ENCODE results near the gene NRROS. TPM values are rescaled to one million over a fixed set of nuclear protein-coding genes. Genes with fewer than 3 reads are reported as not detected.
"Not testable (repeated sequence)": the region's sequence is repeated elsewhere in the genome, so short reads cannot be mapped to it uniquely, and the experiment has no call there.

The NRROS gene
- 10 to 100 TPM in 2 of 6 donors, 1 to 10 TPM in 4; 1.2 to 11.8 (median 4.9) TPM for polyA plus RNA-seq (ENCODE audit: low read depth in 6 of 6)

GRCh38 chr3:196639483-196640296, at the start of gene NRROS:
TSS of gene NRROS (plus strand) at chr3:196639694. CDS start at chr3:196654540, 14,846 bp downstream.
- peak within 1 kb of the TSS; percentile 95 to 99 (median 98) for H3K27ac Mint-ChIP-seq
- no peaks in the 10 kb centered on the region for H3K27me3 Mint-ChIP-seq
- ATAC-seq (ENCODE audit: low read depth in 2 of 2) (peak; percentile 45 to 48), DNase-seq (peak; percentile 85)
- H3K4me3 Mint-ChIP-seq = peak within 1 kb of the TSS; percentile 81 to 95 (median 90)
- no peaks in the 10 kb centered on the region for H3K36me3 Mint-ChIP-seq
- H3K9me3 Mint-ChIP-seq = no peaks in the 10 kb centered on the region
- peaks cover 59 to 82% (median 81%) of the 10 kb centered on the region in 3 donors for H3K4me1 Mint-ChIP-seq

- H3K4me1 Mint-ChIP-seq = no peaks in the 10 kb centered on the region
- H3K9me3 Mint-ChIP-seq = no peaks in the 10 kb centered on the region
- H3K27me3 Mint-ChIP-seq = peaks cover 0 to 6% (median 0%) of the 10 kb centered on the region in 3 donors
- ATAC-seq (ENCODE audit: low read depth in 2 of 2) (no peak), DNase-seq (no peak)
- H3K4me3 Mint-ChIP-seq = no peak overlapping the region
- H3K36me3 Mint-ChIP-seq = no peaks in the 10 kb centered on the region
- no peak overlapping the region for H3K27ac Mint-ChIP-seq
These were observed 49.2 kb upstream of the NRROS start for GRCh38 chr3:196590279-196590678.

GRCh38 chr3:196596355-196596754, 43.1 kb upstream of the NRROS start:
- Mint-ChIP-seq H3K36me3 (no peaks in the 10 kb centered on the region), H3K27ac (peak overlapping the region in 1 of 6 donors; percentile 61), H3K9me3 (no peaks in the 10 kb centered on the region), H3K4me3 (no peak overlapping the region), H3K4me1 (peaks cover 8 to 9% (median 8%) of the 10 kb centered on the region in 3 donors), H3K27me3 (peaks cover 11 to 26% (median 16%) of the 10 kb centered on the region in 3 donors)
- DNase-seq = no peak
- ATAC-seq (ENCODE audit: low read depth in 2 of 2) = no peak

GRCh38 chr3:196597971-196598733, 41.3 kb upstream of the NRROS start:
- peaks cover 11 to 26% (median 16%) of the 10 kb centered on the region in 3 donors for H3K27me3 Mint-ChIP-seq
- DNase-seq, H3K9me3 Mint-ChIP-seq, H3K36me3 Mint-ChIP-seq, H3K4me1 Mint-ChIP-seq: not testable (repeated sequence)
- peak overlapping the region; percentile 42 to 91 (median 76) for H3K4me3 Mint-ChIP-seq
- peak in 1 of 2 donors; percentile 35 for ATAC-seq (ENCODE audit: low read depth in 2 of 2)
- peak overlapping the region in 3 of 6 donors; percentile 12 to 89 (median 74) for H3K27ac Mint-ChIP-seq

GRCh38 chr3:196599734-196600128, 39.8 kb upstream of the NRROS start:
- DNase-seq = no peak
- Mint-ChIP-seq H3K27ac (no peak overlapping the region), H3K4me3 (no peak overlapping the region)

GRCh38 chr3:196600359-196600758, 39.1 kb upstream of the NRROS start:
- no peaks in the 10 kb centered on the region for H3K36me3 Mint-ChIP-seq
- no peak for DNase-seq
- H3K4me3 Mint-ChIP-seq = no peak overlapping the region

More at GRCh38 chr3:196599734-196600128, 39.8 kb upstream of the NRROS start:
- peaks cover 8 to 13% (median 12%) of the 10 kb centered on the region in 3 donors for H3K4me1 Mint-ChIP-seq
- no peaks in the 10 kb centered on the region for H3K9me3 Mint-ChIP-seq
- H3K27me3 Mint-ChIP-seq = peaks cover 11 to 21% (median 16%) of the 10 kb centered on the region in 3 donors
- H3K36me3 Mint-ChIP-seq = no peaks in the 10 kb centered on the region
- ATAC-seq (ENCODE audit: low read depth in 2 of 2) = no peak

GRCh38 chr3:196602673-196603072, 36.8 kb upstream of the NRROS start:
- H3K4me3 Mint-ChIP-seq = no peak overlapping the region
- ATAC-seq (ENCODE audit: low read depth in 2 of 2) (no peak), DNase-seq (no peak)
- no peaks in the 10 kb centered on the region for H3K9me3 Mint-ChIP-seq
- peaks cover 8 to 13% (median 12%) of the 10 kb centered on the region in 3 donors for H3K4me1 Mint-ChIP-seq
- no peaks in the 10 kb centered on the region for H3K36me3 Mint-ChIP-seq
- no peak overlapping the region for H3K27ac Mint-ChIP-seq
- peaks cover 5 to 7% (median 6%) of the 10 kb centered on the region in 3 donors for H3K27me3 Mint-ChIP-seq

More at GRCh38 chr3:196600359-196600758, 39.1 kb upstream of the NRROS start:
- H3K4me1 Mint-ChIP-seq = peaks cover 8 to 13% (median 12%) of the 10 kb centered on the region in 3 donors
- peaks cover 11 to 19% (median 16%) of the 10 kb centered on the region in 3 donors for H3K27me3 Mint-ChIP-seq
- H3K27ac Mint-ChIP-seq = no peak overlapping the region
- ATAC-seq (ENCODE audit: low read depth in 2 of 2) = no peak
- no peaks in the 10 kb centered on the region for H3K9me3 Mint-ChIP-seq

GRCh38 chr3:196603683-196604082, 35.8 kb upstream of the NRROS start:
- DNase-seq = no peak
- Mint-ChIP-seq H3K4me1 (peaks cover 2 to 6% (median 3%) of the 10 kb centered on the region in 3 donors), H3K9me3 (no peaks in the 10 kb centered on the region), H3K27ac (no peak overlapping the region), H3K4me3 (no peak overlapping the region), H3K27me3 (no peaks in the 10 kb centered on the region), H3K36me3 (no peaks in the 10 kb centered on the region)
- ATAC-seq (ENCODE audit: low read depth in 2 of 2) = no peak

GRCh38 chr3:196604548-196604947, 34.9 kb upstream of the NRROS start:
- ATAC-seq (ENCODE audit: low read depth in 2 of 2) (peak; percentile 54 to 72), DNase-seq (peak; percentile 53)
- Mint-ChIP-seq H3K4me1 (peaks cover 9 to 11% (median 10%) of the 10 kb centered on the region in 3 donors), H3K4me3 (peak overlapping the region in 1 of 8 donors; percentile 12), H3K36me3 (no peaks in the 10 kb centered on the region), H3K9me3 (peaks cover 0 to 2% (median 0%) of the 10 kb centered on the region in 7 donors), H3K27me3 (no peaks in the 10 kb centered on the region), H3K27ac (peak overlapping the region in 1 of 6 donors; percentile 49)

GRCh38 chr3:196608693-196609092, 30.8 kb upstream of the NRROS start:
- Mint-ChIP-seq H3K36me3 (no peaks in the 10 kb centered on the region), H3K4me1 (peaks cover 17 to 18% (median 17%) of the 10 kb centered on the region in 3 donors), H3K9me3 (peaks cover 0 to 2% (median 0%) of the 10 kb centered on the region in 7 donors), H3K4me3 (no peak overlapping the region), H3K27ac (peak overlapping the region in 1 of 6 donors; percentile 92), H3K27me3 (no peaks in the 10 kb centered on the region)
- DNase-seq (no peak), ATAC-seq (ENCODE audit: low read depth in 2 of 2) (no peak)

GRCh38 chr3:196609343-196609775, 30.1 kb upstream of the NRROS start:
- no peaks in the 10 kb centered on the region for H3K27me3 Mint-ChIP-seq
- H3K4me3 Mint-ChIP-seq = peak overlapping the region in 7 of 8 donors; percentile 46 to 77 (median 61)
- H3K36me3 Mint-ChIP-seq = no peaks in the 10 kb centered on the region

GRCh38 chr3:196609805-196610515, 29.5 kb upstream of the NRROS start:
- Mint-ChIP-seq H3K36me3 (no peaks in the 10 kb centered on the region), H3K27ac (peak overlapping the region in 5 of 6 donors; percentile 60 to 96 (median 88)), H3K27me3 (no peaks in the 10 kb centered on the region), H3K4me3 (peak overlapping the region in 7 of 8 donors; percentile 21 to 77 (median 61)), H3K9me3 (peaks cover 0 to 2% (median 0%) of the 10 kb centered on the region in 7 donors), H3K4me1 (peaks cover 12 to 17% (median 14%) of the 10 kb centered on the region in 3 donors)
- DNase-seq (no peak), ATAC-seq (ENCODE audit: low read depth in 2 of 2) (no peak)

More at GRCh38 chr3:196609343-196609775, 30.1 kb upstream of the NRROS start:
- peaks cover 0 to 2% (median 0%) of the 10 kb centered on the region in 7 donors for H3K9me3 Mint-ChIP-seq
- ATAC-seq (ENCODE audit: low read depth in 2 of 2) = peak; percentile 87 to 93
- H3K27ac Mint-ChIP-seq = peak overlapping the region in 5 of 6 donors; percentile 66 to 96 (median 88)
- H3K4me1 Mint-ChIP-seq = peaks cover 16 to 17% (median 16%) of the 10 kb centered on the region in 3 donors
- DNase-seq = peak; percentile 90
